Metanephros (tissue), 2 donors: ENCODE data around the gene RNF113B. TPM values are rescaled to one million over a fixed set of nuclear protein-coding genes. Genes with fewer than 3 reads are reported as not detected.

ENCODE experiments used
- small RNA-seq: library from RNA; depleted of rRNA; stranded (forward); fragments of <200 nt; gene quantifications from one replicate; pipeline ENCODE3, GENCODE V24; 2014; ENCODE audit warnings: low replicate concordance
- total RNA-seq: library from RNA; depleted of rRNA; stranded (reverse); fragments of >200 nt; gene quantifications from one replicate; pipeline ENCODE4 v1.2.3, GENCODE V29; 2014

The RNF113B gene
- not detected for total RNA-seq

GRCh38 chr13:98176777-98177608 lies at the start of gene RNF113B:
TSS of gene RNF113B (minus strand) at chr13:98177269. CDS start at chr13:98177236, 33 bp downstream.

GRCh38 chr13:98142380-98143156 lies 34.5 kb downstream of the RNF113B start, which contains the start of gene FARP1:
TSS of gene FARP1 (plus strand) at chr13:98143094. CDS start at chr13:98213243, 70,149 bp downstream.

Small RNA genes within 50 kb of the gene (small RNA-seq; reads per million reads assigned to genes)
- 0.07 reads per million for gene MIR3170

Other genes with a start within 250 kb of the RNF113B start
- 139 TPM for gene IPO5, start 223.6 kb downstream of the RNF113B start, total RNA-seq
- gene FARP1, start 34.2 kb downstream of the RNF113B start, total RNA-seq = 168 TPM